ENCODE measurements around the gene SPARC.
"Not testable (repeated sequence)": the region's sequence is repeated elsewhere in the genome, so short reads cannot be mapped to it uniquely, and the experiment has no call there.

Gene SPARC

GRCh38 chr5:151680944-151681427 is 5.7 kb downstream of the SPARC start:
- H3K4me1 ChIP-seq (ENCODE audit: control insufficient read depth in 1 of 2, insufficient read depth in 1 of 2, low read depth in 1 of 2, low read length in 1 of 2) = peaks cover 60% of the 10 kb centered on the region in 2 experiments
- no peak for TF ChIP-seq CTCF (IDR thresholded peaks at IDR 0.05)
- H3K9me3 ChIP-seq = no peaks in the 10 kb centered on the region
- no peaks in the 10 kb centered on the region for H3K36me3 ChIP-seq
- peaks cover 4% of the 10 kb centered on the region for H3K27me3 ChIP-seq
- H3K4me3 ChIP-seq (ENCODE audit: low read depth in 1 of 2, low read length in 1 of 2) = no peak overlapping the region
- H3K27ac ChIP-seq = no peak overlapping the region

- not testable (repeated sequence) for H3K27ac ChIP-seq; H3K4me3 ChIP-seq (ENCODE audit: low read depth in 1 of 2, low read length in 1 of 2); H3K9me3 ChIP-seq; H3K36me3 ChIP-seq; H3K27me3 ChIP-seq
- H3K4me1 ChIP-seq (ENCODE audit: control insufficient read depth in 1 of 2, insufficient read depth in 1 of 2, low read depth in 1 of 2, low read length in 1 of 2) = peaks cover 61% of the 10 kb centered on the region in 2 experiments
Measured at GRCh38 chr5:151680156-151680505, 6.6 kb downstream of the SPARC start.

- Histone ChIP-seq H3K36me3 (no peaks in the 10 kb centered on the region), H3K27me3 (no peaks in the 10 kb centered on the region), H3K4me1 (ENCODE audit: control insufficient read depth in 1 of 2, insufficient read depth in 1 of 2, low read depth in 1 of 2, low read length in 1 of 2) (peaks cover 61% of the 10 kb centered on the region in 2 experiments), H3K4me3 (ENCODE audit: low read depth in 1 of 2, low read length in 1 of 2) (no peak overlapping the region), H3K27ac (no peak overlapping the region), H3K9me3 (no peaks in the 10 kb centered on the region)
- TF ChIP-seq CTCF (IDR thresholded peaks at IDR 0.05) = no peak
Measured at GRCh38 chr5:151679421-151680155, 7.1 kb downstream of the SPARC start.

- Histone ChIP-seq H3K27ac (no peak overlapping the region), H3K36me3 (no peaks in the 10 kb centered on the region), H3K4me3 (ENCODE audit: low read depth in 1 of 2, low read length in 1 of 2) (no peak overlapping the region), H3K27me3 (no peaks in the 10 kb centered on the region), H3K4me1 (ENCODE audit: control insufficient read depth in 1 of 2, insufficient read depth in 1 of 2, low read depth in 1 of 2, low read length in 1 of 2) (peaks cover 55 to 57% of the 10 kb centered on the region in 2 experiments), H3K9me3 (no peaks in the 10 kb centered on the region)
- TF ChIP-seq CTCF (IDR thresholded peaks at IDR 0.05) = no peak
Measured at GRCh38 chr5:151678713-151679112, 8.0 kb downstream of the SPARC start.

- Histone ChIP-seq H3K27me3 (no peaks in the 10 kb centered on the region), H3K9me3 (no peaks in the 10 kb centered on the region), H3K4me1 (ENCODE audit: control insufficient read depth in 1 of 2, insufficient read depth in 1 of 2, low read depth in 1 of 2, low read length in 1 of 2) (peaks cover 48 to 53% of the 10 kb centered on the region in 2 experiments), H3K27ac (peak overlapping the region; percentile 56), H3K4me3 (ENCODE audit: low read depth in 1 of 2, low read length in 1 of 2) (no peak overlapping the region), H3K36me3 (no peaks in the 10 kb centered on the region)
- TF ChIP-seq CTCF (IDR thresholded peaks at IDR 0.05) = no peak
Measured at GRCh38 chr5:151677776-151678545, 8.8 kb downstream of the SPARC start.

GRCh38 chr5:151676719-151677118 is 10.0 kb downstream of the SPARC start:
- TF ChIP-seq CTCF (IDR thresholded peaks at IDR 0.05) = no peak
- peak overlapping the region; percentile 56 for H3K27ac ChIP-seq
- peaks cover 51 to 58% of the 10 kb centered on the region in 2 experiments for H3K4me1 ChIP-seq (ENCODE audit: control insufficient read depth in 1 of 2, insufficient read depth in 1 of 2, low read depth in 1 of 2, low read length in 1 of 2)
- no peaks in the 10 kb centered on the region for H3K36me3 ChIP-seq
- H3K27me3 ChIP-seq = no peaks in the 10 kb centered on the region
- H3K4me3 ChIP-seq (ENCODE audit: low read depth in 1 of 2, low read length in 1 of 2) = no peak overlapping the region
- H3K9me3 ChIP-seq = no peaks in the 10 kb centered on the region
